Myometrial cell (primary cell): Measurements from ENCODE around the gene PAGE1. TPM values are rescaled to one million over a fixed set of nuclear protein-coding genes. Genes with fewer than 3 reads are reported as not detected.

ENCODE experiments used
- total RNA-seq: library from RNA; depleted of rRNA; stranded (reverse); fragments of >200 nt; gene quantifications from 2 replicates; pipeline ENCODE4 v1.2.3, GENCODE V29; 2015

Gene PAGE1, protein sequence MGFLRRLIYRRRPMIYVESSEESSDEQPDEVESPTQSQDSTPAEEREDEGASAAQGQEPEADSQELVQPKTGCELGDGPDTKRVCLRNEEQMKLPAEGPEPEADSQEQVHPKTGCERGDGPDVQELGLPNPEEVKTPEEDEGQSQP
- not detected in 2 replicates for total RNA-seq

DNA sequence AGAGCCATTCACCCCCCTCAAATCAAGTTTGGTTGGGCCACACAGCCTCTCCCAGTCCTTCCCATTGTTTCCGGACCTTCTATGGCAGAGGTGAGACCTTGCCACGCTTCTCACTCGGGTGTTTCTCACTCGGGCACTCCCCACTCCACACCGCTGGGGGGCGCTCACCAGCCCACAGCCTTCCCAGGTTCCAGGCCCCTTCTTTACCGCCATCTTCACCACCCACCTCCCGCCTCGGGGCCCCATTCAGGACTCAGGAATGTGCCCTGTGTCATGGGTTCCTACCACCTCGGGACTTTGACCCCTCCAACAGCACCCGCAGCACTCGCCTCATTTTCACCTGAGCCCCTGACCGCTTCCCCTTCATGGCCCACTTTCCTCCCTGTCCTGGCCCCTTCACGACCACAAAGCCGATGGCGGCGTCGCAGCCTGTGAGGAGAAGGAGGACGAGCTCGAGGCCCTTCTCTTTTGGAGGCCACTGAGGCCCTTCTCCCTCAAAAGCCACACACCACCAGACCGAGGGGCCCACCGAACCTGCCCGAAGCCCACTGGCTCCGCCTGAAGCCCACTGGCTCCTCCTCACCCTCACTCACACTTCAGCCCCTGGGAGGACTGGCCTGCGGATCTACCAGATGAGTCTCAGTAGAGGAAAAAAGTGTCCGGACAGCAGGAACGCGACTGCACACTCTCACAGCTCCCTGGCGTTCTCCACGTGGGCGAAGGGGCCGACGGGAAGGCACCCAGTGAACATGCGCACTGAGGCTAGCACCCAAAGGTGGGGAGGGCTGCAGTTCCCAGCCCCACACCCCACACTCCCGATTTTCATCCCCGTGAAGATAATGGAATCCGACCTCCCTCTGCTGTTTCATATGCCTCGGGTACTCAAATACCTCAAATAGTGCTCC, at the start of gene PAGE1:
Gene PAGE1 (minus strand): TSS at position 709 of the 905 bp plus-strand sequence. CDS start 1,214 bp downstream, outside the sequence.

Other genes with a start within 250 kb of the PAGE1 start
- gene GAGE12C, start 163.8 kb downstream of the PAGE1 start, total RNA-seq: not detected in 2 replicates
- not detected in 2 replicates for gene GAGE12D, start 154.3 kb downstream of the PAGE1 start, total RNA-seq
- gene GAGE12E, start 144.7 kb downstream of the PAGE1 start, total RNA-seq: not detected in 2 replicates
- not detected in 2 replicates for gene GAGE12F, start 135.1 kb downstream of the PAGE1 start, total RNA-seq
- gene GAGE12G, start 125.6 kb downstream of the PAGE1 start, total RNA-seq: not detected in 2 replicates
- not detected in 2 replicates for gene GAGE12H, start 116.0 kb downstream of the PAGE1 start, total RNA-seq
- not detected in 2 replicates for gene GAGE2A, start 106.5 kb downstream of the PAGE1 start, total RNA-seq
- gene GAGE1, start 97.0 kb downstream of the PAGE1 start, total RNA-seq: not detected in 2 replicates
- gene PAGE4, start 133.3 kb upstream of the PAGE1 start, total RNA-seq: not detected in 2 replicates
- gene USP27X, start 183.5 kb upstream of the PAGE1 start, total RNA-seq: 1.4 and 1.9 TPM in 2 replicates
- 1.7 and 1.8 TPM in 2 replicates for gene CLCN5, start 226.6 kb upstream of the PAGE1 start, total RNA-seq